ENCODE results near the gene PRKCH. TPM values are rescaled to one million over a fixed set of nuclear protein-coding genes. Genes with fewer than 3 reads are reported as not detected.
A peak's percentile ranks its signal among the peaks of the same experiment; 100 is the strongest.
"Not testable (repeated sequence)": the region's sequence is repeated elsewhere in the genome, so short reads cannot be mapped to it uniquely, and the experiment has no call there.

Gene PRKCH
- total RNA-seq, 3 donors from 2014 or later = 27.0 to 41.3 (median 34.0) TPM

- Histone ChIP-seq H3K36me3 (no peaks in the 10 kb centered on the region), H3K27ac (no peak overlapping the region), H3K4me1 (no peaks in the 10 kb centered on the region), H3K4me3 (no peak overlapping the region), H3K9me3 (no peaks in the 10 kb centered on the region), H3K27me3 (no peaks in the 10 kb centered on the region)
- TF ChIP-seq POLR2A (IDR thresholded peaks at IDR 0.05) (no peak), CTCF (IDR thresholded peaks at IDR 0.05) (no peak)
- intact Hi-C loops (cut with DNase I; ENCODE audit: low total_unique reads) = no loop called here
- DNase-seq (ENCODE audit: low spot score in 2 of 2) = no peak
These were observed 1.7 kb upstream of the PRKCH start for GRCh38 chr14:61319706-61320105.

- H3K9me3 ChIP-seq; H3K36me3 ChIP-seq; H3K4me1 ChIP-seq; H3K27me3 ChIP-seq; H3K27ac ChIP-seq; H3K4me3 ChIP-seq; DNase-seq (ENCODE audit: low spot score in 2 of 2); intact Hi-C loops (cut with DNase I; ENCODE audit: low total_unique reads): not testable (repeated sequence)
These were observed 1.2 kb upstream of the PRKCH start for GRCh38 chr14:61320170-61320569.

- Histone ChIP-seq H3K4me3 (peak overlapping the region; percentile 68 to 87 (median 74)), H3K27me3 (no peaks in the 10 kb centered on the region), H3K36me3 (no peaks in the 10 kb centered on the region), H3K4me1 (no peaks in the 10 kb centered on the region), H3K27ac (peak overlapping the region; percentile 87 to 94), H3K9me3 (peaks cover 0 to 3% of the 10 kb centered on the region in 2 donors)
- TF ChIP-seq POLR2A (IDR thresholded peaks at IDR 0.05) (no peak), POLR2AphosphoS5 (IDR thresholded peaks at IDR 0.05) (peak in 1 of 3 donors; percentile 29)
- DNase-seq (ENCODE audit: low spot score in 2 of 2) = peak in 1 of 2 donors; percentile 54
- intact Hi-C loops (cut with DNase I; ENCODE audit: low total_unique reads) = no loop called here
These were observed 484 bp upstream of the PRKCH start for GRCh38 chr14:61320806-61321384.

- peak overlapping the region; percentile 87 to 94 for H3K27ac ChIP-seq
- intact Hi-C loops (cut with DNase I; ENCODE audit: low total_unique reads) = no loop called here
- TF ChIP-seq CTCF (IDR thresholded peaks at IDR 0.05) = no peak
- peak in 2 of 3 donors; percentile 49 to 51 for TF ChIP-seq POLR2AphosphoS5 (IDR thresholded peaks at IDR 0.05)
- no peaks in the 10 kb centered on the region for H3K4me1 ChIP-seq
- peak overlapping the region; percentile 68 to 87 (median 74) for H3K4me3 ChIP-seq
- DNase-seq (ENCODE audit: low spot score in 2 of 2) = peak; percentile 64 to 81
- H3K9me3 ChIP-seq = peaks cover 0 to 6% of the 10 kb centered on the region in 2 donors
- H3K36me3 ChIP-seq = no peaks in the 10 kb centered on the region
- no peaks in the 10 kb centered on the region for H3K27me3 ChIP-seq
These were observed 826 bp downstream of the PRKCH start for GRCh38 chr14:61322011-61322798.

- peak in 1 of 3 donors; percentile 5 for TF ChIP-seq POLR2AphosphoS5 (IDR thresholded peaks at IDR 0.05)
- TF ChIP-seq POLR2A (IDR thresholded peaks at IDR 0.05) = no peak
- TF ChIP-seq CTCF (IDR thresholded peaks at IDR 0.05) = no peak
- H3K4me1 ChIP-seq = no peaks in the 10 kb centered on the region
- no peaks in the 10 kb centered on the region for H3K27me3 ChIP-seq
- H3K27ac ChIP-seq = peak overlapping the region; percentile 87 to 94
- intact Hi-C loops (cut with DNase I; ENCODE audit: low total_unique reads) = no loop called here
- peaks cover 0 to 6% of the 10 kb centered on the region in 2 donors for H3K9me3 ChIP-seq
- peak overlapping the region; percentile 68 to 87 (median 74) for H3K4me3 ChIP-seq
- DNase-seq (ENCODE audit: low spot score in 2 of 2) = no peak
- H3K36me3 ChIP-seq = no peaks in the 10 kb centered on the region
These were observed 1.5 kb downstream of the PRKCH start for GRCh38 chr14:61322799-61323290.

GRCh38 chr14:61323970-61324369 lies 2.6 kb downstream of the PRKCH start:
- H3K27me3 ChIP-seq = no peaks in the 10 kb centered on the region
- TF ChIP-seq POLR2AphosphoS5 (IDR thresholded peaks at IDR 0.05) = no peak
- TF ChIP-seq POLR2A (IDR thresholded peaks at IDR 0.05) = no peak
- TF ChIP-seq CTCF (IDR thresholded peaks at IDR 0.05) = no peak
- H3K27ac ChIP-seq = peak overlapping the region; percentile 5 to 94
- no peak for DNase-seq (ENCODE audit: low spot score in 2 of 2)
- peaks cover 0 to 6% of the 10 kb centered on the region in 2 donors for H3K9me3 ChIP-seq
- H3K36me3 ChIP-seq = no peaks in the 10 kb centered on the region
- no peaks in the 10 kb centered on the region for H3K4me1 ChIP-seq
- H3K4me3 ChIP-seq = peak overlapping the region in 2 of 3 donors; percentile 74 to 87
- intact Hi-C loops (cut with DNase I; ENCODE audit: low total_unique reads) = no loop called here

Measured in breast epithelium (tissue), 4 donors.